Measurements from ENCODE around the gene GATAD2A. TPM values are rescaled to one million over a fixed set of nuclear protein-coding genes. Genes with fewer than 3 reads are reported as not detected.

The GATAD2A gene
- total and polyA plus RNA-seq, 9 of the 15 experiments (the other 6 are each of a cell fraction or from before 2014, with no cell fraction given) = 2.4 to 226 (median 44.2) TPM

GRCh38 chr19:19459707-19460251 is 54.3 kb downstream of the GATAD2A start:
- Histone ChIP-seq H3K4me2 (ENCODE audit: insufficient read depth, low read length) (peak overlapping the region; percentile 38), H3K9ac (ENCODE audit: insufficient read depth in 1 of 2, low read depth in 2 of 2, low read length in 2 of 2) (peak overlapping the region; percentile 5 to 88; a peak in 3 of 4 replicates), H3K27me3 (ENCODE audit: control insufficient read depth in 2 of 2, insufficient read depth in 2 of 2, low read length in 2 of 2) (no peaks in the 10 kb centered on the region), H3K27ac (ENCODE audit: extremely low read depth, low read depth, low read length) (peak overlapping the region; percentile 54; the same call in 2 of the 3 replicates), H3K9me3 (replicated peaks; ENCODE audit: control insufficient read depth, insufficient read depth, low read depth, low read length) (no peaks in the 10 kb centered on the region; the same call in 1 of the 2 replicates), H3K9me1 (ENCODE audit: control insufficient read depth, insufficient read depth, low read length) (peaks cover 8% of the 10 kb centered on the region), H3K79me2 (ENCODE audit: control insufficient read depth, insufficient read depth, low read length) (peaks cover 97% of the 10 kb centered on the region), H3K4me1 (replicated peaks in 1 of 2; ENCODE audit: control insufficient read depth in 2 of 2, insufficient read depth in 2 of 2, low read length in 2 of 2) (peaks cover 34 to 57% of the 10 kb centered on the region in 2 experiments), H3K36me3 (ENCODE audit: control insufficient read depth, insufficient read depth, low read length) (peaks cover 65% of the 10 kb centered on the region), H3K4me3 (no peak overlapping the region), H2AFZ (ENCODE audit: low read depth, low read length) (no peak overlapping the region), H4K20me1 (replicated peaks; ENCODE audit: control insufficient read depth, insufficient read depth, low read length) (peaks cover 45% of the 10 kb centered on the region)
- CTCF ChIA-PET (ENCODE audit: low intra/inter-chr PET ratio) = no interaction called here
- DNase-seq (ENCODE audit: extremely low read depth in 1 of 4, low spot score in 3 of 4) (peak in 1 of 4 experiments; percentile 33), FAIRE-seq (peak; percentile 80), ATAC-seq (peak; percentile 22; the same call in 2 of the 3 replicates)
- in situ Hi-C loops (cut with MboI) (no loop called here), intact Hi-C loops (cut with micrococcal nuclease) (no loop called here)
- BruUV-seq (replicated peaks) = no TSS peak
- POLR2A ChIA-PET = interaction anchor here (0.6 to 1.3 kb wide), 4 partner anchors 16 to 174 kb away, joined by 3 to 5 read pairs (median 4); partner anchors contain the start of gene GATAD2A
- 58% methylated on average over 8 of the region's 8 CpGs for WGBS (ENCODE audit: insufficient coverage, low coverage, missing lambda C conversion rate)
- TF ChIP-seq ELF1 (tag; IDR thresholded peaks at IDR 0.05) (no peak), MEIS2 (IDR thresholded peaks at IDR 0.05; ENCODE audit: partially characterized antibody) (no peak), TGIF2 (CRISPR knock-in tag; IDR thresholded peaks at IDR 0.05) (no peak), CBX8 (IDR thresholded peaks at IDR 0.05; ENCODE audit: borderline replicate concordance, extremely low read depth, low read depth, low read length, poor library complexity, severe bottlenecking) (no peak), ZNF507 (tag; conservative IDR thresholded peaks at IDR 0.05) (no peak), MXI1 (IDR thresholded peaks at IDR 0.05; ENCODE audit: low read depth, low read length) (no peak), NFIC (IDR thresholded peaks at IDR 0.05) (peak; percentile 80), NBN (IDR thresholded peaks at IDR 0.05; ENCODE audit: low read depth) (no peak), FOSL1 (tag; conservative IDR thresholded peaks at IDR 0.05) (no peak), ETV1 (tag; conservative IDR thresholded peaks at IDR 0.05; ENCODE audit: low read depth) (no peak; the same call in 1 of the 2 replicates), GABPA (tag; conservative IDR thresholded peaks at IDR 0.05; ENCODE audit: low read depth) (peak; percentile 69), POLR2AphosphoS2 (IDR thresholded peaks at IDR 0.05; ENCODE audit: low read length) (no peak), ZSCAN32 (CRISPR knock-in tag; IDR thresholded peaks at IDR 0.05) (no peak), HNRNPUL1 (IDR thresholded peaks at IDR 0.05; ENCODE audit: low read length) (no peak), NR2F6 (CRISPR knock-in tag; IDR thresholded peaks at IDR 0.05) (no peak), MAZ (CRISPR knock-in tag; conservative IDR thresholded peaks at IDR 0.05 in 1 of 2, IDR thresholded peaks at IDR 0.05 in 1 of 2) (0 out of 4 replicates have a peak, but pooled peaks of 1 of the 2 experiments have one; percentile 12), SRSF7 (optimal IDR thresholded peaks at IDR 0.05; ENCODE audit: low read depth, low read length) (no peak), NRF1 (conservative IDR thresholded peaks at IDR 0.05 in 1 of 2, IDR thresholded peaks at IDR 0.05 in 1 of 2) (peak in 1 of 2 experiments; percentile 61; a peak in 3 of 4 replicates), ZNF668 (CRISPR knock-in tag; IDR thresholded peaks at IDR 0.05) (no peak), FOXK2 (conservative IDR thresholded peaks at IDR 0.05 in 1 of 2, IDR thresholded peaks at IDR 0.05 in 1 of 2; ENCODE audit: low read depth in 2 of 2) (no peak)
- TF ChIP-seq, protein P1, sequence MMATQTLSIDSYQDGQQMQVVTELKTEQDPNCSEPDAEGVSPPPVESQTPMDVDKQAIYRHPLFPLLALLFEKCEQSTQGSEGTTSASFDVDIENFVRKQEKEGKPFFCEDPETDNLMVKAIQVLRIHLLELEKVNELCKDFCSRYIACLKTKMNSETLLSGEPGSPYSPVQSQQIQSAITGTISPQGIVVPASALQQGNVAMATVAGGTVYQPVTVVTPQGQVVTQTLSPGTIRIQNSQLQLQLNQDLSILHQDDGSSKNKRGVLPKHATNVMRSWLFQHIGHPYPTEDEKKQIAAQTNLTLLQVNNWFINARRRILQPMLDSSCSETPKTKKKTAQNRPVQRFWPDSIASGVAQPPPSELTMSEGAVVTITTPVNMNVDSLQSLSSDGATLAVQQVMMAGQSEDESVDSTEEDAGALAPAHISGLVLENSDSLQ (IDR thresholded peaks at IDR 0.05) = peak; percentile 94
